Measurements from ENCODE around the gene RSPH1.

The RSPH1 gene

GRCh38 chr21:42447182-42447581, 48.8 kb downstream of the RSPH1 start:
- no peak for DNase-seq (ENCODE audit: low spot score)

GRCh38 chr21:42446531-42446930, 49.5 kb downstream of the RSPH1 start:
- DNase-seq (ENCODE audit: low spot score) = no peak

GRCh38 chr21:42445311-42445710, 50.7 kb downstream of the RSPH1 start:
- DNase-seq (ENCODE audit: low spot score) = no peak

- DNase-seq (ENCODE audit: low spot score) = no peak
Observed at GRCh38 chr21:42444745-42445059, 51.3 kb downstream of the RSPH1 start.

- DNase-seq (ENCODE audit: low spot score) = no peak
Observed at GRCh38 chr21:42443876-42444744, 51.9 kb downstream of the RSPH1 start.

- no peak for DNase-seq (ENCODE audit: low spot score)
Observed at GRCh38 chr21:42443181-42443785, 52.7 kb downstream of the RSPH1 start.

GRCh38 chr21:42441963-42442362, 54.1 kb downstream of the RSPH1 start:
- DNase-seq (ENCODE audit: low spot score) = no peak

GRCh38 chr21:42440187-42440792, 55.7 kb downstream of the RSPH1 start:
- no peak for DNase-seq (ENCODE audit: low spot score)

GRCh38 chr21:42439284-42440186, 56.5 kb downstream of the RSPH1 start:
- DNase-seq (ENCODE audit: low spot score) = no peak

GRCh38 chr21:42438316-42439205, 57.5 kb downstream of the RSPH1 start:
- DNase-seq (ENCODE audit: low spot score) = no peak

- no peak for DNase-seq (ENCODE audit: low spot score)
Observed at GRCh38 chr21:42437786-42438185, 58.2 kb downstream of the RSPH1 start.

GRCh38 chr21:42436914-42437313, 59.1 kb downstream of the RSPH1 start:
- DNase-seq (ENCODE audit: low spot score) = no peak

GRCh38 chr21:42435833-42436232, 60.2 kb downstream of the RSPH1 start:
- no peak for DNase-seq (ENCODE audit: low spot score)

- DNase-seq (ENCODE audit: low spot score) = no peak
Observed at GRCh38 chr21:42435401-42435800, 60.6 kb downstream of the RSPH1 start.

GRCh38 chr21:42434884-42435283, 61.1 kb downstream of the RSPH1 start:
- DNase-seq (ENCODE audit: low spot score) = no peak

- DNase-seq (ENCODE audit: low spot score) = no peak
Observed at GRCh38 chr21:42433946-42434551, 62.0 kb downstream of the RSPH1 start.

GRCh38 chr21:42432695-42433094, 63.3 kb downstream of the RSPH1 start:
- DNase-seq (ENCODE audit: low spot score) = no peak

GRCh38 chr21:42431196-42431595, 64.8 kb downstream of the RSPH1 start:
- DNase-seq (ENCODE audit: low spot score) = no peak

GRCh38 chr21:42430521-42430920, 65.5 kb downstream of the RSPH1 start:
- DNase-seq (ENCODE audit: low spot score) = no peak

GRCh38 chr21:42429856-42430255, 66.2 kb downstream of the RSPH1 start:
- DNase-seq (ENCODE audit: low spot score) = no peak

- DNase-seq (ENCODE audit: low spot score) = no peak
Observed at GRCh38 chr21:42429021-42429420, 67.0 kb downstream of the RSPH1 start.
